Parathyroid adenoma (tissue), 2 donors: ENCODE results near the gene TFB1M.

ENCODE experiments used
- H2AFZ ChIP-seq: fragments of 300-600 bp; sonication (generic); one replicate; pipeline ENCODE4 v1.7.0; 2017; ENCODE audit warnings: antibody characterized with exemption, mild to moderate bottlenecking
- H3K27ac ChIP-seq: fragments of 300-600 bp; sonication (generic); one replicate; pipeline ENCODE4 v1.7.0; 2017
- H3K27me3 ChIP-seq: fragments of 300-600 bp; sonication (generic); one replicate; pipeline ENCODE4 v1.7.0; 2017; ENCODE audit warnings: low read length; ENCODE audit not compliant: control insufficient read depth, insufficient read depth
- H3K36me3 ChIP-seq: fragments of 300-600 bp; sonication (generic); one replicate; pipeline ENCODE4 v1.7.0; 2017; ENCODE audit warnings: low read length; ENCODE audit not compliant: control insufficient read depth, insufficient read depth
- H3K4me1 ChIP-seq: fragments of 300-600 bp; sonication (generic); one replicate; pipeline ENCODE4 v1.7.0; 2017; ENCODE audit warnings: control low read depth
- H3K4me2 ChIP-seq: fragments of 300-600 bp; sonication (generic); one replicate; pipeline ENCODE4 v1.7.0; 2017; ENCODE audit warnings: low read length
- H3K4me3 ChIP-seq: fragments of 300-600 bp; sonication (generic); one replicate; pipeline ENCODE4 v1.7.0; 2017; ENCODE audit warnings: low read depth, low read length
- H3K79me2 ChIP-seq: fragments of 300-600 bp; sonication (generic); one replicate; pipeline ENCODE4 v1.7.0; 2017; ENCODE audit warnings: control low read depth
- H3K9ac ChIP-seq: fragments of 300-600 bp; sonication (generic); one replicate; pipeline ENCODE4 v1.7.0; 2017; ENCODE audit warnings: mild to moderate bottlenecking
- H3K9me3 ChIP-seq: fragments of 300-600 bp; sonication (generic); one replicate; pipeline ENCODE4 v1.7.0; 2017; ENCODE audit warnings: low read length; ENCODE audit not compliant: control insufficient read depth
- CTCF ChIP-seq: fragments of 300-600 bp; sonication (generic); IDR thresholded peaks from one replicate; pipeline ENCODE4 v1.7.0; 2017; ENCODE audit warnings: antibody characterized with exemption, mild to moderate bottlenecking
- donor health status: primary hyperparathyroidism.

The TFB1M gene

GRCh38 chr6:155303361-155303870, 10.9 kb downstream of the TFB1M start:
- no peak overlapping the region for H3K9ac ChIP-seq
- no peak overlapping the region for H2AFZ ChIP-seq
- no peaks in the 10 kb centered on the region for H3K27me3 ChIP-seq
- H3K27ac ChIP-seq: no peak overlapping the region
- no peak overlapping the region for H3K4me2 ChIP-seq
- H3K4me3 ChIP-seq: no peak overlapping the region
- no peaks in the 10 kb centered on the region for H3K79me2 ChIP-seq
- H3K9me3 ChIP-seq: no peaks in the 10 kb centered on the region
- no peaks in the 10 kb centered on the region for H3K36me3 ChIP-seq
- TF ChIP-seq CTCF: no peak
- no peaks in the 10 kb centered on the region for H3K4me1 ChIP-seq

DNA sequence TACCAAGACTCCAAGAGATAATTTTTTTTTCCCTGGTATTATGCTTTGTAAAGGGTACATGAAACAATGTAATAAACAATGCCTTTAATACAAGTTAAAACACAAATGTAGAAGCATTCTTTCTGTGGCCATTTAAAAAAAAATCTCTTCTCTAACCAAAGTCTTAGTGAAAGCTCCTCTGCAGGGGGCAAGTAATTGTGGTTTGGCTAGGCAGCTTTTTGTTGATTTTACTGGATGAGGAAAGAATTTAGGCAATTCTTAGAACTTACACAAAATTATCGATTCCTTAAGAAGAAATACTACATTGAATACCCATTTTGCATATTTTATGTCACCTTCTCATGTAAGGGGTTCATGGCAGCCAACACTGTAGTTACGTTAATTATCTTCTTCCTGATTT, 12.4 kb downstream of the TFB1M start:
- Histone ChIP-seq H3K27me3 (no peaks in the 10 kb centered on the region), H3K4me3 (no peak overlapping the region), H3K79me2 (no peaks in the 10 kb centered on the region), H2AFZ (no peak overlapping the region), H3K4me1 (no peaks in the 10 kb centered on the region), H3K9me3 (no peaks in the 10 kb centered on the region), H3K36me3 (no peaks in the 10 kb centered on the region), H3K9ac (no peak overlapping the region), H3K4me2 (no peak overlapping the region), H3K27ac (no peak overlapping the region)
- TF ChIP-seq CTCF: no peak

DNA sequence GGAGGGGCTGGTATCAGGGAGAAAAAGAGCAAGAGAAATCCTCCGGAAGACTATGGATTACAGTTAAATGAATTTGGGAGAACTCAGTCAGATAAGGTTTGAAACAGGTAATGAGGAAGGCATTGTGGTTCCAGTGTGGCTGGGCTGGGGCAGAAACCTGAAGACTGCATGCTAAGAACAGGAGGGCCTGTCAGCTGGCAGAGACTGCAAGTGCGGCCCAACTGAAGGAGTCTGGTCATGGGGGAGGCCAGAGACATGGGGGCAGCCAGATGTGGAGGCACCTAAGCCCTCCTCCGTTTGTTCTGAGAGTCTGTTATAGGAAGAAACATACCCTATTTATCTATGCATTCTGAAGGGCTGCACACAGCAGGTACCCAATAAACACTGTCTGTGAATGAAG, 16.6 kb downstream of the TFB1M start:
- TF ChIP-seq CTCF: no peak
- Histone ChIP-seq H3K36me3 (no peaks in the 10 kb centered on the region), H3K27me3 (no peaks in the 10 kb centered on the region), H3K4me3 (no peak overlapping the region), H2AFZ (no peak overlapping the region), H3K9me3 (no peaks in the 10 kb centered on the region), H3K4me2 (no peak overlapping the region), H3K79me2 (no peaks in the 10 kb centered on the region), H3K4me1 (no peaks in the 10 kb centered on the region), H3K27ac (no peak overlapping the region), H3K9ac (no peak overlapping the region)

DNA sequence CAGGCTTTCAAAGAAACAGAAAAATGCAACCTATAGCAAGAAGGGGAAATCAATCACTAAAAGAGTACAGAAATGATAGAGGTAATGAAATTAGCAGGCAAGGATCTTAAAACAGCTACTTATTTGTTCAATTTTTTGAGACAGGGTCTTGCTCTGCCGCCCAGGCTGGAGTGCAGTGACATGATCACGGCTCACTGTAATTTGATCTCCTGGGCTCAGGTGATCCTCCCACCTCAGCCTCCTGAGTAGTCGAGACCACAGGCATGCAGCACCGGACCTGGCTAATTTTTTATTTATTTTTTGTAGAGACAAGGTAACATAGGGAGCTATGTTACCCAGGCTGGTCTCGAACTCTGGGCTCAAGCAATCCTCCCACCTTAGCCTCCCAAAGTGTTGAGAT, 21.6 kb downstream of the TFB1M start:
- H3K4me3 ChIP-seq: no peak overlapping the region
- no peaks in the 10 kb centered on the region for H3K79me2 ChIP-seq
- no peak overlapping the region for H3K9ac ChIP-seq
- no peaks in the 10 kb centered on the region for H3K36me3 ChIP-seq
- no peak overlapping the region for H3K4me2 ChIP-seq
- no peak overlapping the region for H2AFZ ChIP-seq
- no peaks in the 10 kb centered on the region for H3K4me1 ChIP-seq
- no peaks in the 10 kb centered on the region for H3K9me3 ChIP-seq
- TF ChIP-seq CTCF: no peak
- H3K27ac ChIP-seq: no peak overlapping the region
- H3K27me3 ChIP-seq: no peaks in the 10 kb centered on the region

DNA sequence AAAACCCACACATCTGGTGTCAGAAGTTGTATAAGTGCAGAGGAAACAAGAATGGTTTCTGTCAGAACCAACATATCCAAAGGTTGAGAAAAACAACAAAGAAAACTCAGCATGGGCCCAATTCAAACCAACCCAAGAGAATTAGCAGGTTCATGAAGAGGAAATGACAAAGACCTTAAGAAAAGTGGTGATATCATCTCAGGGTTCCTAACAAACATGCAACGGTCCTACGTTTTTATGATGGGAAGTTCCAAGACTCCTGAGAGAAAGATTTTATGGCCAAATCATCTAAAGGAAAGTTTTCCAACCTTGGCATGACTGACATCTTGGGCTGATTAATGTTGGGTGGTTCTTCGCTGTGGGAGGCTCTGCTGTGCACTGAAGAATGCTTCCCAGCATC, 23.0 kb downstream of the TFB1M start:
- TF ChIP-seq CTCF: no peak
- H3K27ac ChIP-seq: no peak overlapping the region
- no peak overlapping the region for H3K9ac ChIP-seq
- H3K4me2 ChIP-seq: no peak overlapping the region
- no peaks in the 10 kb centered on the region for H3K9me3 ChIP-seq
- H3K79me2 ChIP-seq: no peaks in the 10 kb centered on the region
- H3K27me3 ChIP-seq: no peaks in the 10 kb centered on the region
- H2AFZ ChIP-seq: no peak overlapping the region
- H3K4me1 ChIP-seq: no peaks in the 10 kb centered on the region
- no peaks in the 10 kb centered on the region for H3K36me3 ChIP-seq
- no peak overlapping the region for H3K4me3 ChIP-seq
